ENCODE measurements around the gene DDAH2.

The DDAH2 gene, protein sequence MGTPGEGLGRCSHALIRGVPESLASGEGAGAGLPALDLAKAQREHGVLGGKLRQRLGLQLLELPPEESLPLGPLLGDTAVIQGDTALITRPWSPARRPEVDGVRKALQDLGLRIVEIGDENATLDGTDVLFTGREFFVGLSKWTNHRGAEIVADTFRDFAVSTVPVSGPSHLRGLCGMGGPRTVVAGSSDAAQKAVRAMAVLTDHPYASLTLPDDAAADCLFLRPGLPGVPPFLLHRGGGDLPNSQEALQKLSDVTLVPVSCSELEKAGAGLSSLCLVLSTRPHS

GRCh38 chr6:31728767-31729514 lies at the start of gene DDAH2:
Gene DDAH2 (minus strand): TSS chr6:31729299. CDS start chr6:31729161, 138 bp downstream.
- H3K4me3 ChIP-seq (ENCODE audit: low read depth, low read length) = peak within 1 kb of the TSS; percentile 80
- TF ChIP-seq, protein P1, sequence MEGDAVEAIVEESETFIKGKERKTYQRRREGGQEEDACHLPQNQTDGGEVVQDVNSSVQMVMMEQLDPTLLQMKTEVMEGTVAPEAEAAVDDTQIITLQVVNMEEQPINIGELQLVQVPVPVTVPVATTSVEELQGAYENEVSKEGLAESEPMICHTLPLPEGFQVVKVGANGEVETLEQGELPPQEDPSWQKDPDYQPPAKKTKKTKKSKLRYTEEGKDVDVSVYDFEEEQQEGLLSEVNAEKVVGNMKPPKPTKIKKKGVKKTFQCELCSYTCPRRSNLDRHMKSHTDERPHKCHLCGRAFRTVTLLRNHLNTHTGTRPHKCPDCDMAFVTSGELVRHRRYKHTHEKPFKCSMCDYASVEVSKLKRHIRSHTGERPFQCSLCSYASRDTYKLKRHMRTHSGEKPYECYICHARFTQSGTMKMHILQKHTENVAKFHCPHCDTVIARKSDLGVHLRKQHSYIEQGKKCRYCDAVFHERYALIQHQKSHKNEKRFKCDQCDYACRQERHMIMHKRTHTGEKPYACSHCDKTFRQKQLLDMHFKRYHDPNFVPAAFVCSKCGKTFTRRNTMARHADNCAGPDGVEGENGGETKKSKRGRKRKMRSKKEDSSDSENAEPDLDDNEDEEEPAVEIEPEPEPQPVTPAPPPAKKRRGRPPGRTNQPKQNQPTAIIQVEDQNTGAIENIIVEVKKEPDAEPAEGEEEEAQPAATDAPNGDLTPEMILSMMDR (IDR thresholded peaks at IDR 0.05; ENCODE audit: low read depth, low read length) = peak; percentile 71; the same call in 1 of the 2 replicates

DNA sequence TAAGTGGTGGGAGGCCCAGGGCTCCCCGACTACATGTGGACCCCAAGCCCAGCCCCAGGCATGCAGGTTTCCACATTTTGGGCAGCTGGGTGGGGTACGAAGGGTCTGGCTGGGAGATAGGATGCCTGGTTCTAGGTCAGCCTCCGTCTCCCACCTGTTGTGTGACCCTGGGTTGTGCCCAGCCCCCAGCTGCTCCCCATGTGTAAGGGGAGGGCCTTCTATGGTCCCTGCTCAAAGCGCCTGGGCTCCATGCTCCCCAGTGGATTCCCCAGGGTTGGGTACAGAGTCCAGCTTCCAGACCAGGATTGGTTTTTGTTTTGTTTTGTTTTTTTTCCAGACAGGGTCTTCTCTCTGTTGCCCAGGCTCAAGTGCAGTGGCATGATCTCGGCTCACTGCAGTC lies 49.1 kb upstream of the DDAH2 start:
- TF ChIP-seq, protein P1 (IDR thresholded peaks at IDR 0.05; ENCODE audit: low read depth, low read length) = no peak
- H3K4me3 ChIP-seq (ENCODE audit: low read depth, low read length) = no peak overlapping the region

DNA sequence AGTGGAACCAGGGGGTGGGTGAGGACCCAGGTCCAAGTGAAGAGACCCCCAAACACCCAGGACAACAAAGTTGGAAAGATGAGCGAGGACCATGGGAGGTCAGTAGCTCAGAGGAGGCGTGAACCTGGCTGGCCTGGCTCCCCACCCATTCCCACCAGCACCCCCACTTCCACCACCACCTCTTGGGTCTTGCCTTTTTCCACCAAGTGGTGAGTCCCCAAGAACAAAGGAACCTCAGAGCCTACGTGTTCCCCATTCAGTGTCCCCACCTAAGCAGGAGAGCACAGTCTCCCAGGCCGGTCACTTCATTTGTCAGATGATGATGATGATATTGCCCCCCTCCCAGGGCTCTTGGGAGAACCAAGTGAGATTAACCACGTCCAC lies 48.6 kb upstream of the DDAH2 start:
- TF ChIP-seq, protein P1 (IDR thresholded peaks at IDR 0.05; ENCODE audit: low read depth, low read length) = no peak
- H3K4me3 ChIP-seq (ENCODE audit: low read depth, low read length) = no peak overlapping the region

- TF ChIP-seq, protein P1 (IDR thresholded peaks at IDR 0.05; ENCODE audit: low read depth, low read length) = no peak
- no peak within 1 kb of the TSS for H3K4me3 ChIP-seq (ENCODE audit: low read depth, low read length)
Measured at GRCh38 chr6:31776989-31777666, 48.0 kb upstream of the DDAH2 start, which contains the start of gene VWA7. Gene VWA7 (minus strand): TSS chr6:31777328. CDS start chr6:31776779, 549 bp downstream.

GRCh38 chr6:31776485-31776988 lies 47.4 kb upstream of the DDAH2 start:
- H3K4me3 ChIP-seq (ENCODE audit: low read depth, low read length) = no peak overlapping the region
- TF ChIP-seq, protein P1 (IDR thresholded peaks at IDR 0.05; ENCODE audit: low read depth, low read length) = no peak

- TF ChIP-seq, protein P1 (IDR thresholded peaks at IDR 0.05; ENCODE audit: low read depth, low read length) = no peak
- H3K4me3 ChIP-seq (ENCODE audit: low read depth, low read length) = no peak overlapping the region
Measured at GRCh38 chr6:31775633-31776484, 46.8 kb upstream of the DDAH2 start.
